AG04449 (cell line): ENCODE data around the gene AIFM3.
A peak's percentile ranks its signal among the peaks of the same experiment; 100 is the strongest.

Experiments
- CTCF ChIA-PET: fragments of 350-600 bp; formaldehyde crosslinking; extraction: SDS; loops from one replicate; lab custom pipeline; 2021; ENCODE audit warnings: antibody characterized with exemption; lab: Yijun Ruan, JAX
- POLR2A ChIA-PET: fragments of 400-600, 350-600 bp; formaldehyde crosslinking; extraction: SDS; loops from one replicate; lab custom pipeline; 2020; ENCODE audit warnings: antibody characterized with exemption, inconsistent platforms; lab: Yijun Ruan, JAX
- DNase-seq: peaks from one replicate; pipeline ENCODE4 v3.0.0-alpha.2; 2010; ENCODE audit warnings: low read depth, low spot score
- H3K4me3 ChIP-seq: 2 replicates; pipeline ENCODE4 v1.5.1; 2011; ENCODE audit warnings: low read depth, mild to moderate bottlenecking, control low read depth, low read length
- TF ChIP-seq, protein P1 (sequence below): IDR thresholded peaks from one replicate; pipeline ENCODE4 v1.5.1; 2011; ENCODE audit warnings: mild to moderate bottlenecking, moderate library complexity, low read length, control low read depth, inconsistent platforms; ENCODE audit not compliant: insufficient read depth; ENCODE audit errors: missing control alignments

AIFM3 gene

DNA sequence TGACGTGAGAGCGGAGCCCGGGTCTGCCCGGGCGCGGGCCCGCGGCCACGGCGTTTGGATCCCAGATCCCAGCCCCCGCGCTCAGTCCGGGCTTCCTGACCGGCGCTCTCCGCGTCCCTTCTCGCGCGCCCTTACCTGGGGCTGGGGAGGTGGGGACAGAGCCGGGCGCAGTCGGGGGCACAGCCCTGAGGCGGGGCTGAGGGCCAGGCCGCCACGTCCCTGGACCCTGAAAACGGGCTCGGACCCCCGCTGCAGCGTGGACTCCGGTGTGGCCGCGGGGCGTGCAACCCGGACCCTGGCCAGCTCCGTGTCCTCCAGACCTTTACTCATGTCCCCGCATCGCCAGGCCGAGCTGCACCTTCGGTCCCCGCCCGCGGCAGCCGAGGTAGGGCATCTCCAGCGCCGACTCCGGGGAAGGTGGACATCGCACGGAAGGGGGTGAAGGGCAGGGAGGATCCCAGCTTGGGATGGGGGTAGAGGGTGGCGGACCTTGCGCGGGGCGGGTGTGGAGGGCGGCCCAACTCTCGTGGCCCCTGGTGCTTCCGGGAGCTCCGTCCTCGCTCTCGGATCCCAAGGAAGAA lies 9.9 kb upstream of the AIFM3 start:
- ChIA-PET POLR2A (interaction anchor here (2.0 kb wide), 1 partner anchor 25 kb away, joined by 5 read pairs; the partner anchor contains the start of gene LZTR1), CTCF (interaction anchor here (1.0 to 8.9 kb wide), 9 partner anchors 11 to 71 kb away, joined by 4 to 80 read pairs (median 6); partner anchors contain the start of genes CRKL and LZTR1)
- TF ChIP-seq, protein P1, sequence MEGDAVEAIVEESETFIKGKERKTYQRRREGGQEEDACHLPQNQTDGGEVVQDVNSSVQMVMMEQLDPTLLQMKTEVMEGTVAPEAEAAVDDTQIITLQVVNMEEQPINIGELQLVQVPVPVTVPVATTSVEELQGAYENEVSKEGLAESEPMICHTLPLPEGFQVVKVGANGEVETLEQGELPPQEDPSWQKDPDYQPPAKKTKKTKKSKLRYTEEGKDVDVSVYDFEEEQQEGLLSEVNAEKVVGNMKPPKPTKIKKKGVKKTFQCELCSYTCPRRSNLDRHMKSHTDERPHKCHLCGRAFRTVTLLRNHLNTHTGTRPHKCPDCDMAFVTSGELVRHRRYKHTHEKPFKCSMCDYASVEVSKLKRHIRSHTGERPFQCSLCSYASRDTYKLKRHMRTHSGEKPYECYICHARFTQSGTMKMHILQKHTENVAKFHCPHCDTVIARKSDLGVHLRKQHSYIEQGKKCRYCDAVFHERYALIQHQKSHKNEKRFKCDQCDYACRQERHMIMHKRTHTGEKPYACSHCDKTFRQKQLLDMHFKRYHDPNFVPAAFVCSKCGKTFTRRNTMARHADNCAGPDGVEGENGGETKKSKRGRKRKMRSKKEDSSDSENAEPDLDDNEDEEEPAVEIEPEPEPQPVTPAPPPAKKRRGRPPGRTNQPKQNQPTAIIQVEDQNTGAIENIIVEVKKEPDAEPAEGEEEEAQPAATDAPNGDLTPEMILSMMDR = no peak
- H3K4me3 ChIP-seq = peak overlapping the region; percentile 62
- DNase-seq = no peak

DNA sequence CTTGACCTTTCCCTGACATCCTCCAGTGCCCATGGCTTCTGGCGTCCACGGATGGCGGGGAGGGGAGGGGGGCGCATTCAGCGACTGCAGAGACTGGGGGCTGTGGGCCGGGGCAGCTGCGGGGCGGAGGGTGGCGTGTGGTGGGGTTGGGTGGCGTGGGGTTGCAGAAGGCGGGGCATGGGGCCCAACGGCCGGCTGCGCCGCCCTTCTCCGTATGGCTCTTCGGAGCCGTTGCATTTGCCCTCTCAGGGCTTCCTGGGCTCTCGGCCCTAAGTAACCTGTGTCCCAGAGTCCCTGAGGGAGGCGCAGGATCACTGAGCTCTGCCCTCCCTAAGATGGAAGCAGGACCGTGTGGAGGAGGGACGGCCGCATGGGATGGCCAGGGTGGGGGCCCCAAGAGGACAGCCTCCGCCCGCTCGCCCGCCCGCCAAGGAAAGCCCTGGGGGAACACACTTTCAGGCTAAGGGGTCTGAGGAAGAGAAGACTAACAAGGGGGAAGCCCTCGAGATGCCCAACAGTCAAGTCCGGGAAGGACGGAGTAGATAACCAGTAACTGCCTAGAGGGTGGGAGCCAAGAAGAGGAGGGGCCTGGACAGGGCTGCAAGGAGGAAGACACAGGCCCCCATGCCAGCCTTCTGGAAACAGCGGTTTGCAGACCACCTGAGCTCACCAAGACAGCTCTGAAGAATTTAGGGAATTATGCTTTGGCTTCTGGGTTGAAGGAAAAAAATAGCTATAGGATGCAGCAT lies 9.2 kb upstream of the AIFM3 start:
- POLR2A ChIA-PET = interaction anchor here (2.0 kb wide), 1 partner anchor 24 kb away, joined by 5 read pairs; the partner anchor contains the start of gene LZTR1
- H3K4me3 ChIP-seq = peak overlapping the region; percentile 62
- TF ChIP-seq, protein P1 = no peak
- CTCF ChIA-PET = interaction anchor here (1.0 to 8.9 kb wide), 10 partner anchors 8 to 144 kb away, joined by 3 to 80 read pairs (median 7); partner anchors contain the start of genes CRKL and LZTR1
- DNase-seq = no peak

DNA sequence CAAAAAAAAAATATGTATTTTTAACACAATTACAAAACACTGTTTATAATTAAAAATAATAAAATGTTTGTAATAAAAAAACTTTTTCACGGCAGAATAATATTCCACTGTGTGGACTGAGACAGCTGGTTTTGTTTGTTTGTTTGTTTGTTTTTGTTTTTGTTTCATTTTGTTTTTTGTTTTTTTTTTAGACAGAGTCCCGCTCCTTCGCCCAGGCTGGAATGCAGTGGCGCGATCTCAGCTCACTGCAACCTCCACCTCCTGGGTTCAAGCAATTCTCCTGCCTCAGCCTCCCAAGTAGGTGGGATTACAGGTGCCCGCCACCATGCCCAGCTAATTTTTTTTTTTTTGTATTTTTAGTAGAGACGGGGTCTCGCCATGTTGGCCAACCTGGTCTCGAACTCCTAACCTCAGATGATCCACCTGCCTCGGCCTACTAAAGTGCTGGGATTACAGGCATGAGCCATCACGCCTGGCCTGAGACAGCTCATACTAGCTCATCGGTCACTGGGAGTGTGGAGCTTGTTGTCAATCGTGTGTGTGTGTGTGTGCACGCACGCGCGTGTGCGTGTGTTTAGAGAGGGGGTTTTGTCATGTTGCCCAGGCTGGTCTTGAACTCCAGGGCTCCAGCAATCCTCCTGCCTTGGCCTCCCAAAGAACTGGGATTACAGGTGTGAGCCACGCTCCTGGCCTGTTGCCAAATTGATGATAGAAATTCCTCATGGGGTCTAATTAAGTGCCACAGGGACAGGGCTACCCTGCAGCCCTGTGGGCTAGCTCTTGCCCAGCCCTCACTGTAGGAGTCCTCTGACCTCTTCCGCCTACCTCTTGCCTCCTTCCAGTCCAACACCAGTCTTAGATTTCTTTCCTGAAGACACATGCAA lies 7.2 kb upstream of the AIFM3 start:
- CTCF ChIA-PET = interaction anchor here (0.5 to 8.9 kb wide), 10 partner anchors 10 to 145 kb away, joined by 3 to 80 read pairs (median 8); partner anchors contain the start of genes CRKL and LZTR1
- no peak for DNase-seq
- H3K4me3 ChIP-seq = no peak overlapping the region
- POLR2A ChIA-PET = no interaction called here
- TF ChIP-seq, protein P1 = no peak

DNA sequence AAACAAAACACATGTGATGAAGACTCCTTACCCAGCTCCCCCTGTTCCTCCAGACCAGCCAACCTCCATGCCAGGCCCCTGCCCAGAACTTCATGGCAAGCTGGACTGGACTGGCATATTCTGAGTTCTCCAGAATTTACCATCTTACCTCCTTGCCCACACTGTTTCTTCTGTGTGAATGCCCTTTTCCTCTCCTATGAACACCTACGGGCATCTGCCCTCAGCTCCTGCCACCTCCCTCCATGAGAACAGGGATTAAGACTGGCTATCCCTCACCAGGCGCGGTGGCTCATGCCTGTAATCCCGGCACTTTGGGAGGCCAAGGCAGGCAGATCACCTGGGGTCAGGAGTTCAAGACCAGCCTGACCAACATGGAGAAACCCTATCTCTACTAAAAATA lies 6.4 kb upstream of the AIFM3 start:
- POLR2A ChIA-PET = no interaction called here
- TF ChIP-seq, protein P1 = no peak

DNA sequence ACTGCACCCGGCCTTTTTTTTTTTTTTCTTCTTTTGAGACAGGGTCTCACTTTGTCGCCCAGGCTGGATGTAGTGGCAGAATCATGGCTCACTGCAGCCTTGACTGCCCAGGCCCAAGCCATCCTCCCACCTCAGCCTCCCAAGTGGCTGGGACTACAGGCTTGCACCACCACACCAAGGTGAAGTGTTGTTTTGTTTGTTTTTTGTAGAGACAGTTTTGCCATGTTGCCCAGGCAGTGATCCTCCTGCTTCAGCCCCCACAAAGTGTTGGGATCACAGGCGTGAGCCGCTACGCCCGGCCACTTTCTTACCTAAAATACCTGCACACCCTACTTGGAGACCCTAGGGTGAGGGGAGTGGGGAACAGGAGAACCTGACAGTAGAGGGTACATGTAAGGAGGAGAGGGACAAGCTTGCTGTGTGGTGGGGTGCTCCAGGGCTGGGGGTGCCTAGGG lies 4.5 kb upstream of the AIFM3 start:
- TF ChIP-seq, protein P1 = no peak
- H3K4me3 ChIP-seq = no peak overlapping the region
- CTCF ChIA-PET = interaction anchor here (0.7 to 8.9 kb wide), 10 partner anchors 8 to 80 kb away, joined by 3 to 80 read pairs (median 3); no protein-coding TSS in a partner anchor
- DNase-seq = no peak
- POLR2A ChIA-PET = no interaction called here

More for the DNA sequence above, 6.4 kb upstream of the AIFM3 start:
- DNase-seq = no peak
- no peak overlapping the region for H3K4me3 ChIP-seq
- CTCF ChIA-PET = interaction anchor here (0.5 to 8.9 kb wide), 12 partner anchors 11 to 686 kb away, joined by 3 to 80 read pairs (median 6); partner anchors contain the start of gene CRKL
